ENCODE data around the gene SAPCD1. TPM values are rescaled to one million over a fixed set of nuclear protein-coding genes. Genes with fewer than 3 reads are reported as not detected.
A peak's percentile ranks its signal among the peaks of the same experiment; 100 is the strongest.

SAPCD1 gene
- polyA plus RNA-seq, 3 donors, result 10.4 TPM; not detected in 2

DNA sequence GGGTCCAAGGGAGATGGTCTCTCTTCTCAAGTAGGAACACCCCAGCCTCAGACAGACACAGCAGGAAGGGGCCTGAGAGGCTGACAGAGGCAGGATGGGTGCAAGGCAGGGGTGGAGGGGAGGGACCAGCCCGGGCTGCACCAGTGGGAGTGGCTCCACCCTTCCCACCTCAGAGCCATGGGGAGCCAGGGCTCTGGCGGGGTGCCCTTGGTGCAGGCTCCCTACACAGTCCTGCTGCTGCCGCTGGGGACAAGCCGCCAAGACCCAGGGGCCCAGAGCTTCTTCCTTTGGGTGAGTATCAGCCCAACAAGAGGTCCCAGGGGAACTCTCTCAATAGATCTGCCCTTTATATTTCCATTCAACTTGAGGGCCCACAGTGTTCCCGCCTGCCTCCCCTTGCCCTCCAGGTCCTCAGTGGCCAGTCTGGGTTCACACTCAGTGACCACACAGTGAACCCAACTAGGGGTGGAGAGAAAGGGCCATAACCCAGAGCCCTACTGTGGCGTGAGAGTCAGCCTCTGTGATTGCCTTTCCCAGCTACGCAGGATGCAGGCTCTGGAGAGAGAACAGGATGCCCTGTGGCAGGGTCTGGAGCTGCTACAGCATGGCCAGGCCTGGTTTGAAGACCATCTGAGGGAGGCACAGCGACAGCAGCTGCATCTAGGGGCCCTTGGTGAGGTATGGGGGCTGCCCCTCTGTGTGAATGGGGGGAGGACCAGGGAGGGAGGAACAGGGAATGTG, 592 bp downstream of the SAPCD1 start:
- intact Hi-C loops (cut with micrococcal nuclease), result no loop called here
- H4K20me1 ChIP-seq (ENCODE audit: insufficient read depth, low read length), result no peaks in the 10 kb centered on the region
- no peak overlapping the region for H2AFZ ChIP-seq (ENCODE audit: insufficient read depth, low read depth, low read length, poor library complexity, severe bottlenecking)
- no peak for DNase-seq
- Mint-ChIP-seq H3K4me1 (peaks cover 10% of the 10 kb centered on the region), H3K36me3 (peaks cover 37 to 55% of the 10 kb centered on the region in 2 donors), H3K27me3 (ENCODE audit: low read depth in 3 of 3) (peaks cover under 1 to 11% (median 1%) of the 10 kb centered on the region in 3 donors), H3K4me3 (no peak overlapping the region), H3K9me3 (peaks cover 0 to 1% (median 0%) of the 10 kb centered on the region in 7 donors), H3K27ac (peak overlapping the region in 4 of 7 donors; percentile 10 to 26 (median 18))
- H3K4me2 ChIP-seq (replicated peaks; ENCODE audit: extremely low read depth, low read length, poor library complexity, severe bottlenecking), result no peak overlapping the region
- H3K79me2 ChIP-seq (ENCODE audit: insufficient read depth, low read length), result no peaks in the 10 kb centered on the region
- H3K4me3 ChIP-seq (replicated peaks in 1 of 3; ENCODE audit: low read depth in 2 of 3, low read length in 3 of 3), result no peak overlapping the region
- TF ChIP-seq, protein P1, sequence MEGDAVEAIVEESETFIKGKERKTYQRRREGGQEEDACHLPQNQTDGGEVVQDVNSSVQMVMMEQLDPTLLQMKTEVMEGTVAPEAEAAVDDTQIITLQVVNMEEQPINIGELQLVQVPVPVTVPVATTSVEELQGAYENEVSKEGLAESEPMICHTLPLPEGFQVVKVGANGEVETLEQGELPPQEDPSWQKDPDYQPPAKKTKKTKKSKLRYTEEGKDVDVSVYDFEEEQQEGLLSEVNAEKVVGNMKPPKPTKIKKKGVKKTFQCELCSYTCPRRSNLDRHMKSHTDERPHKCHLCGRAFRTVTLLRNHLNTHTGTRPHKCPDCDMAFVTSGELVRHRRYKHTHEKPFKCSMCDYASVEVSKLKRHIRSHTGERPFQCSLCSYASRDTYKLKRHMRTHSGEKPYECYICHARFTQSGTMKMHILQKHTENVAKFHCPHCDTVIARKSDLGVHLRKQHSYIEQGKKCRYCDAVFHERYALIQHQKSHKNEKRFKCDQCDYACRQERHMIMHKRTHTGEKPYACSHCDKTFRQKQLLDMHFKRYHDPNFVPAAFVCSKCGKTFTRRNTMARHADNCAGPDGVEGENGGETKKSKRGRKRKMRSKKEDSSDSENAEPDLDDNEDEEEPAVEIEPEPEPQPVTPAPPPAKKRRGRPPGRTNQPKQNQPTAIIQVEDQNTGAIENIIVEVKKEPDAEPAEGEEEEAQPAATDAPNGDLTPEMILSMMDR (IDR thresholded peaks at IDR 0.05), result no peak
- H3K9me3 ChIP-seq (replicated peaks in 1 of 2; ENCODE audit: control insufficient read depth in 1 of 2, insufficient read depth in 1 of 2, low read length in 2 of 2), result no peaks in the 10 kb centered on the region
- H3K4me1 ChIP-seq (ENCODE audit: control insufficient read depth in 1 of 2, insufficient read depth in 2 of 2, low read length in 2 of 2), result peaks cover 8 to 9% of the 10 kb centered on the region in 2 donors
- WGBS (ENCODE audit: insufficient coverage), result 91% methylated on average over 7 of the region's 8 CpGs
- H3K27ac ChIP-seq (ENCODE audit: low read depth in 1 of 2, low read length in 2 of 2), result no peak overlapping the region
- H3K27me3 ChIP-seq (ENCODE audit: control insufficient read depth in 2 of 2, insufficient read depth in 2 of 2, low read length in 2 of 2), result no peaks in the 10 kb centered on the region
- H3K9ac ChIP-seq (ENCODE audit: insufficient read depth, low read length, poor library complexity, severe bottlenecking), result no peak overlapping the region
- H3K36me3 ChIP-seq (replicated peaks in 1 of 2; ENCODE audit: control insufficient read depth in 1 of 2, insufficient read depth in 2 of 2, low read length in 2 of 2), result peaks cover 18 to 48% of the 10 kb centered on the region in 2 donors

DNA sequence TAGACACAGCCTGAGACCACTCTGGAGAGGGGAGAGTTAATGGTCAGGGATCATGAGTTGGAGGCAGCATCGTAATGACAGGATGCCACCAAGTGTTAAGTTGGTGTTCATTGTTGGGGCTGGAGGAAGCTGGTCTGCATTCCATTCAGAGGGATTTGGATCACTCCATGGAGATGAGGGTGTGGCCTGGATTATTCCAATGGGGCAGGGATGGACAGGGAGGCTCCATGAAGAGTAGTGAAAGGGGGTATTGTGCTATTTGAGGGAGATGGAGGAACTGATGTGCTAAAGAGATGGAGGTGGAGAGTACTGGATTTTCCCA, 1.1 kb downstream of the SAPCD1 start:
- H2AFZ ChIP-seq (ENCODE audit: insufficient read depth, low read depth, low read length, poor library complexity, severe bottlenecking), result no peak overlapping the region
- 64% methylated on average over 1 of the region's 1 CpG for WGBS (ENCODE audit: insufficient coverage)
- Mint-ChIP-seq H3K27ac (peak overlapping the region in 3 of 7 donors; percentile 15 to 26 (median 20)), H3K4me1 (peaks cover 15% of the 10 kb centered on the region), H3K27me3 (ENCODE audit: low read depth in 3 of 3) (peaks cover 0 to 11% (median 1%) of the 10 kb centered on the region in 3 donors), H3K9me3 (peaks cover 0 to 1% (median 0%) of the 10 kb centered on the region in 7 donors), H3K36me3 (peaks cover 36 to 51% of the 10 kb centered on the region in 2 donors), H3K4me3 (no peak overlapping the region)
- DNase-seq, result no peak
- H3K4me1 ChIP-seq (ENCODE audit: control insufficient read depth in 1 of 2, insufficient read depth in 2 of 2, low read length in 2 of 2), result peaks cover 14% of the 10 kb centered on the region in 2 donors
- H3K4me3 ChIP-seq (replicated peaks in 1 of 3; ENCODE audit: low read depth in 2 of 3, low read length in 3 of 3), result no peak overlapping the region
- no peaks in the 10 kb centered on the region for H4K20me1 ChIP-seq (ENCODE audit: insufficient read depth, low read length)
- intact Hi-C loops (cut with micrococcal nuclease), result no loop called here
- H3K36me3 ChIP-seq (replicated peaks in 1 of 2; ENCODE audit: control insufficient read depth in 1 of 2, insufficient read depth in 2 of 2, low read length in 2 of 2), result peaks cover 18 to 43% of the 10 kb centered on the region in 2 donors
- no peak overlapping the region for H3K9ac ChIP-seq (ENCODE audit: insufficient read depth, low read length, poor library complexity, severe bottlenecking)
- no peak overlapping the region for H3K27ac ChIP-seq (ENCODE audit: low read depth in 1 of 2, low read length in 2 of 2)
- no peaks in the 10 kb centered on the region for H3K79me2 ChIP-seq (ENCODE audit: insufficient read depth, low read length)
- no peak overlapping the region for H3K4me2 ChIP-seq (replicated peaks; ENCODE audit: extremely low read depth, low read length, poor library complexity, severe bottlenecking)
- H3K27me3 ChIP-seq (ENCODE audit: control insufficient read depth in 2 of 2, insufficient read depth in 2 of 2, low read length in 2 of 2), result no peaks in the 10 kb centered on the region
- no peaks in the 10 kb centered on the region for H3K9me3 ChIP-seq (replicated peaks in 1 of 2; ENCODE audit: control insufficient read depth in 1 of 2, insufficient read depth in 1 of 2, low read length in 2 of 2)
- TF ChIP-seq, protein P1 (IDR thresholded peaks at IDR 0.05), result no peak

All from CD14-positive monocyte (primary cell).